GM12801 (cell line): Measurements from ENCODE around the gene SIN3A.

Source experiments
- CTCF ChIP-seq: IDR thresholded peaks from one replicate; pipeline ENCODE4 v1.5.1; 2011; ENCODE audit warnings: control low read depth; ENCODE audit not compliant: insufficient read length; ENCODE audit errors: extremely low read depth

Gene SIN3A

GRCh38 chr15:75325922-75326321 is 125.6 kb downstream of the SIN3A start:
- no peak for TF ChIP-seq CTCF

GRCh38 chr15:75321711-75322110 is 129.8 kb downstream of the SIN3A start:
- no peak for TF ChIP-seq CTCF
